Measurements from ENCODE around the gene CAMSAP2.

GRCh38 chr1:200737647-200738291 is 924 bp upstream of the CAMSAP2 start:
- no peak for TF ChIP-seq CTCF (optimal IDR thresholded peaks at IDR 0.05 in 1 of 3, IDR thresholded peaks at IDR 0.05 in 1 of 3, conservative IDR thresholded peaks at IDR 0.05 in 1 of 3; ENCODE audit: extremely low read depth in 1 of 3, insufficient read depth in 2 of 3, low read length in 3 of 3)
- no peak for TF ChIP-seq EZH2 (IDR thresholded peaks at IDR 0.05; ENCODE audit: low read length)

All from keratinocyte (primary cell).